Nephron progenitor cell (in vitro differentiated cells): Measurements from ENCODE around the gene SUSD4.
A peak's percentile ranks its signal among the peaks of the same experiment; 100 is the strongest.

Experiments used
- DNase-seq: peaks from one replicate; pipeline ENCODE4 v3.0.0; 2021
- H3K27ac Mint-ChIP-seq: 2 replicates; pipeline ENCODE4 v1.8.0; 2021; ENCODE audit warnings: mild to moderate bottlenecking, moderate library complexity, mixed read lengths
- H3K27me3 Mint-ChIP-seq: 2 replicates; pipeline ENCODE4 v1.8.0; 2021; ENCODE audit warnings: mild to moderate bottlenecking, low read depth, mixed read lengths; ENCODE audit not compliant: poor library complexity
- H3K36me3 Mint-ChIP-seq: 2 replicates; pipeline ENCODE4 v1.8.0; 2021; ENCODE audit warnings: low read depth, mixed read lengths
- H3K4me1 Mint-ChIP-seq: 2 replicates; pipeline ENCODE4 v1.8.0; 2021; ENCODE audit warnings: mixed read lengths
- H3K4me3 Mint-ChIP-seq: 2 replicates; pipeline ENCODE4 v1.8.0; 2021; ENCODE audit warnings: mild to moderate bottlenecking, moderate library complexity, mixed read lengths
- H3K9me3 Mint-ChIP-seq: 2 replicates; pipeline ENCODE4 v1.8.0; 2021; ENCODE audit warnings: mild to moderate bottlenecking, moderate library complexity, mixed read lengths
- CTCF ChIP-seq: fragments of 200-600 bp; sonication (generic); IDR thresholded peaks from 2 replicates; pipeline ENCODE4 v1.5.0; 2021; ENCODE audit warnings: antibody characterized with exemption

Gene SUSD4

GRCh38 chr1:223323491-223324484, 40.2 kb downstream of the SUSD4 start:
- TF ChIP-seq CTCF = no peak
- H3K4me1 Mint-ChIP-seq = peaks cover 18% of the 10 kb centered on the region
- H3K27me3 Mint-ChIP-seq = peaks cover 10% of the 10 kb centered on the region
- DNase-seq = no peak
- H3K27ac Mint-ChIP-seq = no peak overlapping the region
- H3K36me3 Mint-ChIP-seq = no peaks in the 10 kb centered on the region
- peaks cover 5% of the 10 kb centered on the region for H3K9me3 Mint-ChIP-seq
- no peak overlapping the region for H3K4me3 Mint-ChIP-seq

DNA sequence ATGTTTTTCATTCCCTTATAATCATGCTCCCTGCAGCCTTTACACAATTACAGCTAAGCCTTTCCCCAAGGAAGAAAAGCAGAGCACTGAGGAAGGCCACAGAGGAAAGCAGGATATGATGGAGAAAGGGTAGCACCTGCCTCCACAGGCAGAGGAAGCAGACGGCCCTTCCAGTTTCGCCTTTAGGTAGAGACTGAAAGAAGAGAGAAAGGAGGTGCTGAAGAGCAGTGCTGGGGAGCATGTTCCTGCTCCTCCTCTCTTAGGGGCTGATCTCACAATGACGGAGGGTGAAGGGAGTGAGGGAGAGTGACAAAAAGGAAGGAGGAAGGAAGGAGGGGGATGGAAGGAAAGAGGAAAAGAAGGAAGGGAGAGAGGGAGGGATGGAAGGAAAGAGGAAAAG, 41.1 kb downstream of the SUSD4 start:
- H3K4me3 Mint-ChIP-seq = no peak overlapping the region
- DNase-seq = no peak
- H3K4me1 Mint-ChIP-seq = peaks cover 18% of the 10 kb centered on the region
- H3K9me3 Mint-ChIP-seq = peaks cover 5% of the 10 kb centered on the region
- TF ChIP-seq CTCF = no peak
- no peaks in the 10 kb centered on the region for H3K36me3 Mint-ChIP-seq
- H3K27me3 Mint-ChIP-seq = peaks cover 10% of the 10 kb centered on the region
- H3K27ac Mint-ChIP-seq = no peak overlapping the region

GRCh38 chr1:223320959-223321358, 43.0 kb downstream of the SUSD4 start:
- peaks cover 11% of the 10 kb centered on the region for H3K27me3 Mint-ChIP-seq
- H3K36me3 Mint-ChIP-seq = peaks cover 1% of the 10 kb centered on the region
- no peak overlapping the region for H3K4me3 Mint-ChIP-seq
- peaks cover 5% of the 10 kb centered on the region for H3K9me3 Mint-ChIP-seq
- peak overlapping the region; percentile 16 for H3K27ac Mint-ChIP-seq
- H3K4me1 Mint-ChIP-seq = peaks cover 18% of the 10 kb centered on the region
- TF ChIP-seq CTCF = no peak
- DNase-seq = no peak

DNA sequence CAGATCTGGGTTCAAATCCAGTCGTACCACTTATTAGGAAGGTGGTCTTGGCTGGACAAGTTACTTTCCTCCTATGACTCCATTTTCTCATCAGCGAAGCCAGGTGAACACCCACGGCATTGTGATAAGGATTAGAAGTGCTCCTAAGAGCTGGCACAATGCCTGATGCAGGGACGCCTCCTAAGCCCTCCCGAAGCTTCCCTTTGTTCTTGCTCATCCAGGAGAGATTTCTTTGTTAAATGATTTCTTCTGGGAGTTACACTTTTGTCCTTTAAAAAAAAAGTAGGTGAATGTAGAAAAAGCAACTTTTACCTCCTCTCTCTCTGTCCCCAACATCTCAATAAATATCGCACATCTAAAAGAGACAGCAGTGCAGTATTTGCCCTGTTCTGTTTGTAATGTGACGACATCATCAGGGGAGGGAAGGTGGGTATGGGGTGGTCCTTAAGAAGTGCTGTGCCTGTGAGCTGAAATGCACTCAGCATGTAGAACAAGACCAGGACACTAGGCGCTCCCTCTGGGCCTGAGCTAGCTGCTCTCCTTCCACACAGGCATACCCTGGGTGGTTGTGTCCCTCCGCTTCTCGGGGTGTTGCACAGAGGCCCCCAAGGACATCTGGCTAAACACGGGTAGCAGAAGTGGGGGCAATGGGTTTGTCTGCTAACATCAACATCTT, 43.9 kb downstream of the SUSD4 start:
- Mint-ChIP-seq H3K9me3 (peaks cover 5% of the 10 kb centered on the region), H3K36me3 (peaks cover 5% of the 10 kb centered on the region), H3K4me3 (no peak overlapping the region), H3K27me3 (peaks cover 16% of the 10 kb centered on the region), H3K4me1 (peaks cover 18% of the 10 kb centered on the region), H3K27ac (peak overlapping the region; percentile 68)
- TF ChIP-seq CTCF = no peak
- no peak for DNase-seq

- Mint-ChIP-seq H3K4me3 (no peak overlapping the region), H3K9me3 (peaks cover 8% of the 10 kb centered on the region), H3K27me3 (peaks cover 16% of the 10 kb centered on the region), H3K4me1 (peaks cover 22% of the 10 kb centered on the region), H3K27ac (no peak overlapping the region), H3K36me3 (peaks cover 5% of the 10 kb centered on the region)
- DNase-seq = no peak
- no peak for TF ChIP-seq CTCF
These were observed 44.6 kb downstream of the SUSD4 start for GRCh38 chr1:223319398-223319797.
